Endothelial cell of hepatic sinusoid (primary cell): Measurements from ENCODE around the gene IL1R1.

Experiments used
- in situ Hi-C: cut with HindIII; loops from 2 replicates; pipeline ENCODE4 v1.10.0; 2017; ENCODE audit warnings: low sequenced_read_pairs

Gene IL1R1

DNA sequence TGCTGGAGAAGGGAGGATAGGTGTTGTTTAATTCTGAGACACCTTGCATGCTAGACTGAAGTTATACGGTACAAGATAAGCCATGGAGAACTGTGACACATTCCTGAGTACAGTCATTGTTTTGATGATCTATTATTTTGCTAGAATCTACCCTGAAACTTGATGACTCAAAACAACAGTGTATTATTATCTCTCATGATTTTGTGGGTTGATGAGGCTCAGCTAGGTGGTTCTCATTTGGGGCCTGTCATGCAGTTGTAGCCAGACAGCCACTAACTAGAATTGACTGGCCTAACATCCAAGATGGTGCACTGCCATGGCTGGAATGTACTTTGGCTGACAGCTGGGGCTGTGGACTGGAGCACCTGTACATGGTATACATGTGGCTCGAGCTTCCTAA is 5.4 kb upstream of the IL1R1 start:
- in situ Hi-C loops: no loop called here

DNA sequence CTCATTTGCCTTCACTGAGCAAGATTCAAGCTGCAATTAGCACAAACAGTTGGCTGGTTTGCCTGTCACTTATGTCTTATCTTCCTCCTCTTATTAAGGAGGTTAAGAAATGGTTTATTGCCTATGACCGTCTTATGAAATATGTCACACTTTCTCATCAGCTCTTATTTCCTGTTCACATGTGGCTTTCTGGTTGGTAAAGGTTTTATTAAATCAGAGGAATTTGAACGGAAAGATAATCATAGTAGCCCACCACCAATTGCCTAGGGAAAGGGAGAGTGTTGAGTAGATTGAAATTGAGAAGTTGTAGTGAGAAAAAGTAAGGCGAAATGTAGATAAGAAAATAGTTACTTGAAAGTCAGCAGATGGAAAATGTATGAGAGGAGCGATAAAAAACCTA is 4.2 kb upstream of the IL1R1 start:
- in situ Hi-C loops: no loop called here

GRCh38 chr2:102139851-102140250 is 2.7 kb upstream of the IL1R1 start:
- in situ Hi-C loops: no loop called here

- in situ Hi-C loops: no loop called here
These were observed 2.2 kb upstream of the IL1R1 start for GRCh38 chr2:102140377-102140776.

DNA sequence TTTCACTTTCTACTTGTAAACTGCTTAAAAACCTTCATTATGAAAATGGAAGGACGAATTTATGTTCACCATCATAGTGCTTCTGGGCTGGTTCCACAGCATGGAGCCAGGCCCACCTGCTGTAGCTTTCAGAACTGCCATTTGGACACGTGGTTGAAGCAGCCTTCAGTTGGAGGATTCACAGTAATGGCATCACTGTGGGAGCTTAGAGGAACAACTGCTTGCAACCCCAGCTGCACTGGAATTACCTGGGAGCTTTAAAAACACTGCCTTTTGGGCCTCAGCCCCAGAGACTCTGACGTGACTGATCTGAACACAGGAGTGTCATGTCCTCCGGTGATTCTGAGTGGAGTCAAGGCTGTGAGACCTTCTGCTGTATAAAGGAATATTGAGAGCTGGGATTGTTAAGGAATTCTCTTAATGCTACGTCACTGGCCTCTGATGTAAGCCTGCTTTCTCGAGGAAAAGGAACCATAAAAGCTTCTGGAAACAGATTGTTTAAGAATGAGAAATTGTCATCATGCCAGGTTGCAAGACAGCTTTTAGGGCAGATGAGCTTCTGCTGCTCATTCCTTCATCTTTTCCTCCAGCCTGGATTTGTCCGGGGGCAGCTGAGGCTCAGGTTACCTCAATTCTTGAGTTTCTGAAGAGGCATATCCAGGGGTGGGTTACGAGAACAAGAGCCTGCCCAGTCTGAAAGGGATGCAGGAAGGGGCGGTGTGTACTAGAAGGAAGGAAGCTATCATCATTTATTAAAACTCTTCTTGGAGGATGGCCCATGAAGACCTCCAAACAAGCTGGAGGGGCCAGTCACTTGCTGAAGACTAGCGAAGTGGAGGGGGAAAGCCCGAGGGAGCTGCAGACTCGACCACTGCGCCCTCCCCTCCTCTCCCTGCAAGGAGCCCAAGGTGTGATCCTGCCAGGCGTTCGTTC is 1.3 kb upstream of the IL1R1 start:
- in situ Hi-C loops: no loop called here

DNA sequence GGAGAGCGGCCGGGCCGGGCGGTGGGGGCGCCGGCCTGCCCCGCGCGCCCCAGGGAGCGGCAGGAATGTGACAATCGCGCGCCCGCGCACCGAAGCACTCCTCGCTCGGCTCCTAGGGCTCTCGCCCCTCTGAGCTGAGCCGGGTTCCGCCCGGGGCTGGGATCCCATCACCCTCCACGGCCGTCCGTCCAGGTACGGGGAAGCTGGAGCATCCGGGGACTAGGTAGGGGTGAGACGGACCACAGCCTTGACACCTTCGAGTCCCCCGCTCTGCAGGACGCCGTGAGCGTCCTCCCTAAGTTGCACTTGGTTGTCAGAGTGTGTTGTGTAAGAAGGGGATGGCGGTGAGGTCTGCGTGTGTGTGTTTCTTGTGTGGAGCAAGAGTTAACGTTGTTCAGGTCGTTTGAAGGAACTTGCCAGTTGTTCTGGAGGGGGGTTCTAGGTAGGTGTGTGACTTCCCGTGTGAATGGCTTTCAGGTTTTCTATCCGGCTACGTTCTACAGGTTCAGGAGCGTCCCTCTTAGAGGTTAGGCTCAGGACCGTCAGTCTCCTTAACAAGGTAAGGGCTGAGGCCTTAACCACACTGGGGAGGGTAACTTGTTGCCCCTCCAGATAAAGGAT is 393 bp downstream of the IL1R1 start:
- in situ Hi-C loops: no loop called here

DNA sequence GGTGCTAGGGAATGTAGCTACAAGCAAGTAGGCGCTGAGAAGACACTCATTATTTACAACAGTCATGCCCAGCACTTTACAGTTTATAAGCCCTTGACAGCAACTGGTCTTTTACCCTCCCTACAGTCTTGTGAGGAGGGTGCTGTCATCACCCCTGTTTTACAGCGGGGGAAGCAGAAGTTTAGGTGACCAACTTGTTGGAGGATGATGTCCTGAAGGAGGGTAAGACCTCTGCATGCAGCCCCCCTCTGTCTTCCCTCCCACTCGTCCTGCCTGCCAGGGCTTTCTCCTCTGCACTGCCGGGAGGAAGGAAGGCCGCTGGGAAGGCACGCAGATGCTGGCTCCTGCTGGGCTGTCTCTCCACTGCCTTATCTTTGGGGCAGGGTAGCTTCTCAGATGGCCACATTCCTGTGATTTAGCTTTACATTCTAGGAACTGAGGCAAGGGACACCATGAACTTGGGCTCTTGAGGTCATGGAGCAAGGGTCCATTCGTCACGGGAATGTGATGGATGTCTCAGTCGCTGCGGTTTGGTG is 972 bp downstream of the IL1R1 start:
- in situ Hi-C loops: no loop called here

DNA sequence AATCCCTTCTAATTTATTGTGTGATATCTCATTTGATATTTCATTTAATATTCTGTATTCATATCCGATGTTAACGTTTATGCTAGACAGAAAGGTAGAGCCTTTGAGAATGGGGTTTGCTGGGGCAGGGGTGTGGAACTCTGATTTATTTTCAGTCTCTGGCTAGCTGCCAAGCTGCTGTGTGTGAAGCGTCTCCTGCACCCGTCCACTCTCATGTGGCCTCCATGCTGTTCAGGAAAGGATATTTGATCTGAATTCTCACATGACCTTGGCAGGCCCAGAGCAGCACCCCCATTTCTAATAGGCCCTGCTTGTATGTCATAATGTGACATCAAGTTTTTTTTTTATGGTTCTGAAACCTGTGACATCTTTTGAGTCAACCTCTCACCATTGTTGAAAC is 1.6 kb downstream of the IL1R1 start:
- in situ Hi-C loops: no loop called here

- in situ Hi-C loops: no loop called here
These were observed 2.6 kb downstream of the IL1R1 start for GRCh38 chr2:102145107-102145506.

- in situ Hi-C loops: no loop called here
These were observed 3.4 kb downstream of the IL1R1 start for GRCh38 chr2:102145934-102146333.

DNA sequence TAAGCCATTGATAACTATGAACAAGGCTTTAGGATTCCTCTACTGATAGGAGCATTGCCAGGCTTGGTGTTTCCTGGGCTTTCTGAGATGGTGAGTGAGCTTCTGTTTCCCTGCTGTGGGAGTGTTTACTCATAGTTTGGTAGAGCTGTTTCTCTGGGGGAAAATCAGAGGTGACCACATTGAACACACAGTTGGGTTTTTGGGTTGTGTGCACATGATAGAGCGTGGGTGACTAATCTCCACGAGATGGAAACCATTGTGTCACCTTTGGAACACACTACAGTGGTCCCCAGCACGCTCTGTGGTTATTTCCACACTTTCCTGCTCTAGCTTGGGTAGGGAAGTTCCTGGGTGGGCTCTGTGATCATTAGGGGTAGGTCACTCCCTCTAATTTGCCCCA is 5.4 kb downstream of the IL1R1 start:
- in situ Hi-C loops: no loop called here

- in situ Hi-C loops: no loop called here
These were observed 6.7 kb downstream of the IL1R1 start for GRCh38 chr2:102149243-102149642.

DNA sequence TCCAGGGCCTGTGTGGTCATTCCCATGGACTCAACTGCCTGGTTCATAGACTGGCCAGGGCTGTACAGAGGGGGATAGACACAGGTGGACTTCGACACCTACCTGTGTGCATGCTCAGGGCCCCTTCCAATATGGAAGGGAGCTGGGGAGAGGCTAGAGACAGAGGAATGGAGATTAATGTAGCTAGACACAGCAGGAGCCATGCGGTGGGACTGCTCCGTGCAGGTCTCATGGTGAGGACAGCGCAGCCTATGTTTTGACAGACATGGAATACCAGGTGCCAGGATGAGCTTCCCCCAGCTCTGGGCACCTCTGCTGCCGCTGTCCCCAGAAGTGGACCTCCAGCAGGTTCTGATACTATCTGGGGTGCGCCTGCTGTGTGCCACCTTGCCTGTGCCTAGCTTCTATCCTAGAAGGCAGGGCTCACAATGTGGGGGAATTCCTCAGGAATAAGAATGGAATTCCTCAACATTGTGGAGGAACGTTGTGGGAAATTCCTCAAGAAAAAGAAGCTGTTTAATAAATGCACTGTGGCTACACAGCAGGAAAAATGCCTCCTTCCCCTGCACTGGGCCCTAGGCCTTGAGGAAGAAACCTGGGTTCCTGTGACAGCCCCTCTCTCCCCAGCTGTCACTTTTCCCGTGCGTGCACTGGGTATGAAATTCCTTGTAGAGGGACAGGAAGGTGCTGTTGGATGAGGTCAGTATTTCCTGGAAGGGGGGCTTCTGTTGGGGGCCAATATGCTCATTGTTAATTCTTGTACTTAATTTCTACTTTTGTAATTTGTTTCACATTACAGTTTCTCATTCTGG is 7.3 kb downstream of the IL1R1 start:
- in situ Hi-C loops: no loop called here

DNA sequence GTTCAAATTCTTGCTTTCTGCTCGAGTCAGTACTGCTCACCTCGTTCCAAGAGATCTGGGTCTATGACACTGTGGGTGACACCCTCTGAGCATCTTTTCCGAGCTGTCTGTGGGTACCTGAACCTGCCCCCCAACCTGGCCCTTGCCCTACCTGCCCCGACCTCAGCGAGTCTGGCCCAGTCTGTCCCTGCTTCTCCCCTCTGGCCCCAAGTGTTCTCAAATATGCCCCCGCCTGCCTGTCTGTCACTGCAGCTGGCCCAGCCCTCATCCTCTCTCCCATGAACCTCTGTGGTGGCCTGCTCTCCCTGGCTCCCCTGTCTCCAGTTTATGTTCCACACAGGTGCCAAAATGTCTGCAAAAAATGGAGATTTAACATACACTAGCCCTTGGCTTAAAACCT is 11.8 kb downstream of the IL1R1 start:
- in situ Hi-C loops: no loop called here

DNA sequence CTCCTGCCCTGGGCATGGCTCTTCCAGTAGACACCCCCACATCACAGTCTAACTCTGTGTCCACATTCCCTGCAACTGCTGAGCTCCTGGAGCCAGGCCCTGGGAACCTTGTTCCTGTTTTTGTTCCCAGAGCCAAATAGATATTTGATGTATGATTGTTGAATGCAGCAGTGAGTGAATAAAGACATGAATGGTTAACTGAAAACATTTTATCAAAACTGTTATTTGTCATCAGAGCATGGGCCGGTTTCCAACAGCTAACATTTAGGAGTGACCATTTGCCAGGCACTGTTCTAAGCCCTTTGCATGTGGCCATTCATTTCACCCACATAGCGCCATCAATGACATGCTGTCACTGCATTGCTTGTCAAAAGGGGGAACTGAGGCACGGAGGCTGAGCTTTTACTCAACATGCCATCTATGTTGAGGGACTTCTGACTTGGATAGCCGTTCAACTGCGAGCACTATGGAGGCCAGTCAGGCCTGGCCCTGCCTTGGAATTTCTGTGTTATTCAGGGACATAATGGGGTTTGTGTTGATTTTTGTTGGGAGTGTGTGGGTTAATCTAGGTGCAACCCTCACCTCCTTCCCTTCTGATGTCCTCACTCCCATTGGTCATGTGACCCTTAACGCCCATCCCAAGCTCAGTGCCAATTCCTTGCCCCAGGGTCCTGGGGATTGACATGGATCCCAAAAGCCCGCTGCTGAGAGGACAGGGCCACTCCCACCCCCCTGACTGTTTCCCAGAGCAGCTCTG is 12.6 kb downstream of the IL1R1 start:
- in situ Hi-C loops: no loop called here

DNA sequence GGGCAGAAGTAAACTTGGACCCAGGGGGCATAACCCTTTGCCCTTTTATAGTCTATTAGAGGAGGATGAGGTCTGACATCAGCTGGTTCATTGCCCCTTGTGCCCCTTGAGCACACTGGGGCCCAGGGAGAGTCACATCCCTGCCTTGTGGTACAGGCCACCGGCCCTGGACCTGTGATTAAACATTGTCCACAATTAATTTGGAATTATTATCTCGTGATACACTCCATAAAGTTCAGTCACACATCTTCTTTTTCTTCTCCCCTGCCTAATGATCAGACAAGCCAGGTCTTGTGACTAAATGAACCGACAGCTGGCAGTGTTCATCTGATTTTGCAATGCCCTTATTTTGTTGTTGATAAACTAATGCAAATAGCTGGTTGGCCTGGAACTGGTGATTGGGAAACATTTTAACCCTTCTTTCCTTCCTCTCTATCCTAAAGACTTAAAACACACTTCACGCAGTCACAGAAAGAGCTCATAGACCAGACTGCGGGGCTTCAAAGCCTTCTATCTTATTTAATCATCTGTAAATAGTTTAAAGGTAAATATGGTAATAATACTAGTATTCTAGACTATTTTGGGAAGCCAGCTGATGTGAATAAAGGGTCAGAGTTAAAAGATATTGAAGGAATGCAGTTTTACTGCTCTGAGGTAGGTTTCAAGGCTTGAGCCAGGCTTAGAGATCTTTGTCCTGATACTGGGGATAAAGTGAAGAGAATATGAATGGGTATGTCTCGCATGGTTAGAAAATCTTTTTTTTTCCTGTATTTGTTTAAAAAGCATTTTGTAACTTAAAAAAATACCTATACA is 13.4 kb downstream of the IL1R1 start:
- in situ Hi-C loops: no loop called here

DNA sequence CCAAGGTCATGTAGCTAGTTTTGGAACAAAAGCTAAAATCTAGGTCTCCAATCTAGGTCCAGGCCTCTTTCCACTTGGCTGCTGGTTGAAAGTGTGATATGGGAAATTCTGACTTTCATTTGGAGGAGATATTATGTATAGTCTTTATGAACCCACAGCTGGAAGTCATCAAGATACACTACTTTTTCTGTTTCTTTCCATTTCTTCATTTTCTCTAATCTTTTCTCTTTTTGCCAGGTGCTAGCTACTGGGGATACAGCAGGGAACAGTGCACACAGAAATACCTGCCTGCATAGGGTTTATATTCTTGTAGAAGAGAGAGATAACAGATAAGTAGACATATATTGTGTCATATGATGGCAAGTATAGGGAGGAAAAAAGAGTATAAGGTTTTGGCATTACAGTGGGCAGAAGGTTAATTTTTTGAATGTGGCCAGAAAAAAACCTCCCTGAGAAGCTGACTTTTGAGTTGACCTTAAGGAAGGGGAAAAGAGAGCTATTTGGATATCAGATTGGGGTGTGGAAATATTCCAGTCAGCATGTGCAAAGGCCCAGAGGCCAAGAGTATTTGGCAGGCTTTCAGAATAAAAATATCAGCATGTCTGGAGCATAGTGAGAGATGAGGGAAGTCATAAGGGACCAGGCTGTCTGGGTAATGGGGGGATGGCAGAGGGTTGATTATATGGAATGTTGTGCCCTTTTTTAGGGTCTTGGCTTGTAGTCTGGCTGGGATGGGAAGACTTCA is 15.6 kb downstream of the IL1R1 start:
- in situ Hi-C loops: no loop called here

DNA sequence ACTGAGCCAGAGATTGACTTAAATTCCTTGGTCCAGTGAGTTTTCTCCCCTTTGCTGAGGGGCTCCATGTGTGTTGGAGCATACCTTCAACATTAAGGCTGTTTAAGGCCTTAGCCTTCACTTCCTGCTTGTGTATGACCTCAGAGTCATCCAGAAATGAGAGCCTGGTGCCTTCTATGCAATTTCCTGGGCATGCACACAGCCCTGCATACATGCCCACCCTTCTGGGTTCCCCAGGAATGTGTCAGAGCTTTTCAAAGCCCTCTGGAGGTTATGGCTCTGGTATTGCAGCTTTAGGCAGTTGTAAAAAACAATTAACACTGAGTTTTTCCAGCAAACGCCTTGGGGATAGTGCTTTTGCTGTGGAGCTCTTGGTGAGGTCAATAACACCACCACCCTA is 16.7 kb downstream of the IL1R1 start:
- in situ Hi-C loops: no loop called here

DNA sequence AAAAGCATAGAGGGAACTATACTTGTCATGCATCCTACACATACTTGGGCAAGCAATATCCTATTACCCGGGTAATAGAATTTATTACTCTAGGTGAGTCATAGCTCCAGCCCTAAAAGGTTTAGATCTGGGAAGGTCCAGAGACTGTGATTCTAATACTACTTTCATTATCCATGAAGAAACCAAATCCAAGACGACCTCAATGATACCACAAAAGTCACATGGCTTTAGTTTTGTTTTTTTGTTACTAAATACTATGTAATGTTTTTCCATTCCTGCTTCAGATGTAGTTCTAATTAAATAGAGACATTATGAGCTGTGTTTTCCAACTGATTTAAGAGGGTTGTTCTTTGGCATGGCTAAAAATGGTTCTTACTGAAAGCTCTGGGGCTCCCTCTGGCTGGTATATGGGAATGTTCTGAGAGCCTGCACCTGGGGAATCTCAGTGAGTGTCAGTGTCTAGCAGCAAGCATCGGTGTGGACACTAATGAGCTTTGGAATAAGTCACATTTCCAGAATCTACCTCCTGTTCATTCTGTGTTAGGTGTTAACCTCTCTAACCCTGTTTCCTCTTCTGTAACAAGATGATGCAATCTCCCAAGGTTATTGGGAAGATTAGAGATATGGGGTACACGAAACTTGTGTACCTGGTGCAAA is 23.8 kb downstream of the IL1R1 start:
- in situ Hi-C loops: no loop called here
